ENCODE results near the gene UBE2U.

DNA sequence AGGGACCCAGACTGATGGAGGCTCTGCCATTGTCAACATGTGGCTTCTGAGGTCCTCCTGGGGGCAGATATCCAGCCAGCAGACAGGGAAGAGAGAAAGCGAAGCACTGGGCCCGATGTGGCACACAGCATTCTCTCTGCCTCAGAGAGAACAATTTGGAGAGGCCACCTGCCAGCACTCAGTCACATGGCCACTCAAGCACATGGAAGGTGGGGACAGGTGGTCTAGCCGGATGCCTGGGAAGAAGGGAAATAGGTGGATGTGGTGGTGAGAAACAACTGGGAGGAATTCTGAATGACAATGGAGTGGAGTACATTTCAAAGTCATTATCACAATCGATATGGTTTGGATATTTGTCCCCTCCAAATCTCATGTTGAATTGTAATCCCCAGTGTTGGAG is 109.0 kb downstream of the UBE2U start:
- no peak for TF ChIP-seq POLR2A (IDR thresholded peaks at IDR 0.05)
- TF ChIP-seq, protein P1, sequence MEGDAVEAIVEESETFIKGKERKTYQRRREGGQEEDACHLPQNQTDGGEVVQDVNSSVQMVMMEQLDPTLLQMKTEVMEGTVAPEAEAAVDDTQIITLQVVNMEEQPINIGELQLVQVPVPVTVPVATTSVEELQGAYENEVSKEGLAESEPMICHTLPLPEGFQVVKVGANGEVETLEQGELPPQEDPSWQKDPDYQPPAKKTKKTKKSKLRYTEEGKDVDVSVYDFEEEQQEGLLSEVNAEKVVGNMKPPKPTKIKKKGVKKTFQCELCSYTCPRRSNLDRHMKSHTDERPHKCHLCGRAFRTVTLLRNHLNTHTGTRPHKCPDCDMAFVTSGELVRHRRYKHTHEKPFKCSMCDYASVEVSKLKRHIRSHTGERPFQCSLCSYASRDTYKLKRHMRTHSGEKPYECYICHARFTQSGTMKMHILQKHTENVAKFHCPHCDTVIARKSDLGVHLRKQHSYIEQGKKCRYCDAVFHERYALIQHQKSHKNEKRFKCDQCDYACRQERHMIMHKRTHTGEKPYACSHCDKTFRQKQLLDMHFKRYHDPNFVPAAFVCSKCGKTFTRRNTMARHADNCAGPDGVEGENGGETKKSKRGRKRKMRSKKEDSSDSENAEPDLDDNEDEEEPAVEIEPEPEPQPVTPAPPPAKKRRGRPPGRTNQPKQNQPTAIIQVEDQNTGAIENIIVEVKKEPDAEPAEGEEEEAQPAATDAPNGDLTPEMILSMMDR (IDR thresholded peaks at IDR 0.05), result no peak
